OCI-LY7 (cell line): ENCODE results near the gene TOR1A.
A peak's percentile ranks its signal among the peaks of the same experiment; 100 is the strongest.

ENCODE experiments used
- CTCF ChIP-seq: fragments of 200-600 bp; sonication (generic); conservative IDR thresholded peaks from 2 replicates; pipeline ENCODE4 v1.5.1; 2014; ENCODE audit warnings: mild to moderate bottlenecking, antibody characterized with exemption, low read length, moderate library complexity, mixed read lengths
- EZH2phosphoT487 ChIP-seq: fragments of 200-600 bp; sonication (generic); IDR thresholded peaks from 2 replicates; pipeline ENCODE4 v1.6.1; 2018; ENCODE audit warnings: low read depth, borderline replicate concordance, mild to moderate bottlenecking, mixed run types, antibody characterized with exemption, low read length, moderate library complexity, mixed read lengths

- TF ChIP-seq CTCF (0 out of 2 replicates have a peak, but pooled peaks have one; percentile 20), EZH2phosphoT487 (no peak)
Measured at GRCh38 chr9:129868023-129868871, 44.3 kb upstream of the TOR1A start.
